HepG2 (cell line): ENCODE data around the gene HIVEP2. TPM values are rescaled to one million over a fixed set of nuclear protein-coding genes. Genes with fewer than 3 reads are reported as not detected.

Experiments
- ATAC-seq: fragments of 200-7000 bp; cut with Tn5 transposase; 3 replicates; pipeline ENCODE4 v1.9.1; 2020; ENCODE audit warnings: mild to moderate bottlenecking, moderate library complexity
- BruUV-seq: library from RNA; stranded (reverse); fragments of 400-500 nt; replicated peaks from 2 replicates; lab custom pipeline; 2021; lab: Mats Ljungman, UMichigan
- CTCF ChIA-PET: fragments of 300-600 bp; formaldehyde crosslinking; extraction: SDS; loops from one replicate; lab custom pipeline; 2021; ENCODE audit warnings: low total read pairs, inconsistent platforms, low intra/inter-chr PET ratio; lab: Yijun Ruan, JAX
- POLR2A ChIA-PET: fragments of 350-600 bp; sonication (Branson Sonifier 250); formaldehyde crosslinking; loops from one replicate; lab custom pipeline; 2020; ENCODE audit warnings: antibody characterized with exemption, inconsistent platforms; lab: Yijun Ruan, JAX
- DNase-seq: peaks from one replicate; pipeline ENCODE4 v3.0.0-alpha.2; 2015; ENCODE audit warnings: low spot score
- FAIRE-seq: peaks from 3 replicates; lab custom pipeline; 2011; peaks lifted over from hg19 to GRCh38; lab: Jason Lieb, UNC
- H2AFZ ChIP-seq: one replicate; pipeline ENCODE4 v1.6.1; 2011; ENCODE audit warnings: low read length, inconsistent platforms
- H3K27ac ChIP-seq: fragments of 300-600 bp; 3 replicates; pipeline ENCODE4 v1.8.0; 2011; ENCODE audit warnings: mixed run types, mild to moderate bottlenecking, mixed read lengths, low read length, inconsistent platforms; ENCODE audit not compliant: insufficient read depth; ENCODE audit errors: extremely low read length
- H3K27me3 ChIP-seq, 2 experiments: fragments of 200-600 bp in 1 of 2; 2 replicates in 1 of 2; 3 replicates in 1 of 2; pipeline versions ENCODE4 v1.6.0 to v1.8.0; 2011; ENCODE audit warnings: low read length in 2 of 2, mild to moderate bottlenecking in 2 of 2, moderate library complexity in 2 of 2, inconsistent platforms in 1 of 2; ENCODE audit not compliant: insufficient read depth in 2 of 2, control insufficient read depth in 1 of 2
- H3K36me3 ChIP-seq, 2 experiments: fragments of 200-600 bp in 1 of 2; replicated peaks in 1 of 2; 2 replicates in 1 of 2; 3 replicates in 1 of 2; pipeline versions ENCODE4 v1.5.1 to v1.8.0; 2011; ENCODE audit warnings: low read length in 2 of 2, inconsistent platforms in 1 of 2; ENCODE audit not compliant: insufficient read depth in 2 of 2, control insufficient read depth in 1 of 2
- H3K4me1 ChIP-seq: 2 replicates; pipeline ENCODE4 v1.5.1; 2012; ENCODE audit warnings: low read length, inconsistent platforms; ENCODE audit not compliant: insufficient read depth
- H3K4me2 ChIP-seq: 2 replicates; pipeline ENCODE4 v1.6.0; 2011; ENCODE audit warnings: low read depth, low read length, inconsistent platforms
- H3K4me3 ChIP-seq, 3 experiments: fragments of 200-600 bp in 1 of 3; sonication (generic), shearing (Covaris generic) in 1 of 3; replicated peaks in 1 of 3; 2 replicates each; pipeline ENCODE4 v1.5.1; 2011 to 2016; ENCODE audit warnings: low read length in 3 of 3, inconsistent platforms in 2 of 3, low read depth in 2 of 3, mild to moderate bottlenecking in 2 of 3, control low read depth in 1 of 3, mixed read lengths in 1 of 3; ENCODE audit not compliant: insufficient read depth in 1 of 3
- H3K79me2 ChIP-seq: one replicate; pipeline ENCODE4 v1.6.1; 2011; ENCODE audit warnings: low read length, inconsistent platforms; ENCODE audit not compliant: insufficient read depth
- H3K9ac ChIP-seq: 2 replicates; pipeline ENCODE4 v1.6.0; 2011; ENCODE audit warnings: mild to moderate bottlenecking, low read depth, low read length, inconsistent platforms; ENCODE audit not compliant: insufficient read depth
- H3K9me3 ChIP-seq: 2 replicates; pipeline ENCODE4 v1.5.1; 2012; ENCODE audit warnings: mild to moderate bottlenecking, low read length
- H4K20me1 ChIP-seq: 2 replicates; pipeline ENCODE4 v1.6.0; 2011; ENCODE audit warnings: inconsistent platforms, mild to moderate bottlenecking, low read length, moderate library complexity; ENCODE audit not compliant: insufficient read depth
- GABPB1 ChIP-seq: IDR thresholded peaks from 2 replicates; pipeline ENCODE4 v1.6.1; 2016; ENCODE audit warnings: mild to moderate bottlenecking, missing genetic modification reagents, moderate library complexity, missing compliant biosample characterization
- KIAA2018 ChIP-seq: sonication (generic); formaldehyde crosslinking; IDR thresholded peaks from 2 replicates; pipeline ENCODE4 v1.5.0; 2020; ENCODE audit warnings: mild to moderate bottlenecking, missing genetic modification reagents, borderline replicate concordance
- LCORL ChIP-seq, 2 experiments: fragments of 450-650 bp in 1 of 2; sonication (generic) in 1 of 2; formaldehyde crosslinking in 1 of 2; IDR thresholded peaks; 2 replicates each; pipeline versions ENCODE4 v1.5.0 to v1.6.1; 2017 to 2020; ENCODE audit warnings: antibody characterized with exemption in 1 of 2, missing genetic modification reagents in 1 of 2
- PRMT3 ChIP-seq: sonication (generic); formaldehyde crosslinking; IDR thresholded peaks from 2 replicates; pipeline ENCODE4 v1.8.1; 2022; ENCODE audit warnings: low read depth, mild to moderate bottlenecking, moderate library complexity, missing genetic modification reagents, borderline replicate concordance
- ZC3H4 ChIP-seq: sonication (generic); formaldehyde crosslinking; IDR thresholded peaks from 2 replicates; pipeline ENCODE4 v1.4.0; 2020; ENCODE audit warnings: missing genetic modification reagents, borderline replicate concordance
- ZNF136 ChIP-seq: sonication (generic); formaldehyde crosslinking; IDR thresholded peaks from 2 replicates; pipeline ENCODE4 v1.8.1; 2022; ENCODE audit warnings: low read depth, mild to moderate bottlenecking, moderate library complexity, missing genetic modification reagents
- ZNF207 ChIP-seq: fragments of 450-650 bp; IDR thresholded peaks from 2 replicates; pipeline ENCODE4 v1.6.1; 2016; ENCODE audit warnings: antibody characterized with exemption, borderline replicate concordance
- WGBS: methylation state at CpG from one replicate; pipeline ENCODE4 v1.1.6; 2017; ENCODE audit warnings: low lambda C conversion rate; 5-methylcytosine and 5-hydroxymethylcytosine counted together
- in situ Hi-C: cut with HindIII; loops from 2 replicates; pipeline ENCODE4 v1.10.0; 2017; ENCODE audit warnings: low pct_unique_long_range_greater_than_20kb; ENCODE audit not compliant: extremely low pct_ligation_motif_present
- intact Hi-C: fragments of 100-400 bp; cut with micrococcal nuclease; formaldehyde crosslinking; loops from one replicate; pipeline ENCODE4 v1.10.0; 2022; ENCODE audit not compliant: unreplicated experiment
- polyA plus RNA-seq, 8 experiments: library from polyadenylated mRNA; depleted of rRNA in 3 of 8; stranded (reverse) in 7 of 8; unstranded in 1 of 8; fragments of >200 nt; fragmentation: Illumina TruSeq in 4 of 8; extraction: Trizol in 4 of 8; gene quantifications; 2 replicates each; pipeline versions ENCODE4 v1.2.1 to v1.2.3, GENCODE V29; 2011 to 2016; ENCODE audit warnings: low read depth in 4 of 8, missing spikeins in 1 of 8, mixed read lengths in 1 of 8; ENCODE audit not compliant: insufficient read depth in 1 of 8
- total RNA-seq, 5 experiments: library from RNA; depleted of rRNA; stranded (reverse); fragments of >200 nt; fragmentation: Illumina TruSeq; extraction: Trizol; gene quantifications; 2 replicates each; pipeline ENCODE4 v1.2.3, GENCODE V29; 2016; ENCODE audit warnings: low read depth in 1 of 5
- TF ChIP-seq, protein P1 (sequence below): sonication (generic); formaldehyde crosslinking; IDR thresholded peaks from 2 replicates; pipeline ENCODE4 v1.8.1; 2023; ENCODE audit warnings: mild to moderate bottlenecking, missing genetic modification reagents
- TF ChIP-seq, protein P2 (sequence below): sonication (generic); formaldehyde crosslinking; IDR thresholded peaks from 2 replicates; pipeline ENCODE4 v1.4.0; 2020; ENCODE audit warnings: missing genetic modification reagents

The HIVEP2 gene
- total and polyA plus RNA-seq, 2 of the 13 experiments (the other 11 are each of a cell fraction or from before 2014, with no cell fraction given), result 3.4 to 12.9 TPM

DNA sequence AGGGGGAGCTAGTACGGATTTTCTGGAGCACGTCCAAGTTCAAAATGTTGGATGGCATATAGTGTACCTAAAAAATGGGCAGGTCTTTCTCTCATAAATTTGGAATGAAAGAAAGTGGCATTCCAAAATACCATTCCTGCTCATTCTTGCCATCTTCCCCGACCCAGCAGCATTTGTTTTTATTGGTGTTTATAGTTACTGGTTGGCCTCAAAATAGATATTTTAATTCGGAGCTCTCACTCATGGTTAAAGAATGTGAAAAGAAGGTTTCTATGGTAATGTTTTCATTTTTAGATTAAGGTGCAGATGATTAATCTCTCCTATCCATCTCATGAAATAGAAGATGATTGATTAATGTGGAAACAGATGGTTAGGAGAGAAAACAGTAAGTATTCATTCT, 204.5 kb downstream of the HIVEP2 start (continued):
- no peak for TF ChIP-seq ZC3H4 (CRISPR knock-in tag)

- in situ Hi-C loops, result no loop called here
- intact Hi-C loops, result no loop called here
- POLR2A ChIA-PET, result no interaction called here
- ATAC-seq (no peak), FAIRE-seq (no peak), DNase-seq (no peak)
- H3K9me3 ChIP-seq, result no peaks in the 10 kb centered on the region
- no peak overlapping the region for H3K4me2 ChIP-seq
- H3K79me2 ChIP-seq, result no peaks in the 10 kb centered on the region
- no peaks in the 10 kb centered on the region for H4K20me1 ChIP-seq
- no peak overlapping the region for H3K9ac ChIP-seq
- no peaks in the 10 kb centered on the region for H3K36me3 ChIP-seq
- H3K27ac ChIP-seq, result no peak overlapping the region
- no peak overlapping the region for H2AFZ ChIP-seq
- no peak overlapping the region for H3K4me3 ChIP-seq
- CTCF ChIA-PET, result no interaction called here
- 0% methylated on average over 2 of the region's 2 CpGs for WGBS
- no TSS peak for BruUV-seq
- H3K27me3 ChIP-seq, result peaks cover 0 to 20% of the 10 kb centered on the region in 2 experiments; a peak in 3 of 5 replicates
- H3K4me1 ChIP-seq, result no peaks in the 10 kb centered on the region
- TF ChIP-seq LCORL (IDR thresholded peaks at IDR 0.05) (no peak), LCORL (CRISPR knock-in tag; IDR thresholded peaks at IDR 0.05) (no peak), ZNF136 (CRISPR knock-in tag) (no peak), GABPB1 (CRISPR knock-in tag) (no peak), ZNF207 (no peak), KIAA2018 (no peak), PRMT3 (no peak)
- TF ChIP-seq, protein P1, sequence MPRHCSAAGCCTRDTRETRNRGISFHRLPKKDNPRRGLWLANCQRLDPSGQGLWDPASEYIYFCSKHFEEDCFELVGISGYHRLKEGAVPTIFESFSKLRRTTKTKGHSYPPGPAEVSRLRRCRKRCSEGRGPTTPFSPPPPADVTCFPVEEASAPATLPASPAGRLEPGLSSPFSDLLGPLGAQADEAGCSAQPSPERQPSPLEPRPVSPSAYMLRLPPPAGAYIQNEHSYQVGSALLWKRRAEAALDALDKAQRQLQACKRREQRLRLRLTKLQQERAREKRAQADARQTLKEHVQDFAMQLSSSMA (CRISPR knock-in tag), result no peak
- TF ChIP-seq, protein P2, sequence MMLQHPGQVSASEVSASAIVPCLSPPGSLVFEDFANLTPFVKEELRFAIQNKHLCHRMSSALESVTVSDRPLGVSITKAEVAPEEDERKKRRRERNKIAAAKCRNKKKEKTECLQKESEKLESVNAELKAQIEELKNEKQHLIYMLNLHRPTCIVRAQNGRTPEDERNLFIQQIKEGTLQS (CRISPR knock-in tag), result no peak
Observed at GRCh38 chr6:142738731-142739130, 206.2 kb downstream of the HIVEP2 start.
